ENCODE measurements around the gene TBK1.

TBK1 gene

DNA sequence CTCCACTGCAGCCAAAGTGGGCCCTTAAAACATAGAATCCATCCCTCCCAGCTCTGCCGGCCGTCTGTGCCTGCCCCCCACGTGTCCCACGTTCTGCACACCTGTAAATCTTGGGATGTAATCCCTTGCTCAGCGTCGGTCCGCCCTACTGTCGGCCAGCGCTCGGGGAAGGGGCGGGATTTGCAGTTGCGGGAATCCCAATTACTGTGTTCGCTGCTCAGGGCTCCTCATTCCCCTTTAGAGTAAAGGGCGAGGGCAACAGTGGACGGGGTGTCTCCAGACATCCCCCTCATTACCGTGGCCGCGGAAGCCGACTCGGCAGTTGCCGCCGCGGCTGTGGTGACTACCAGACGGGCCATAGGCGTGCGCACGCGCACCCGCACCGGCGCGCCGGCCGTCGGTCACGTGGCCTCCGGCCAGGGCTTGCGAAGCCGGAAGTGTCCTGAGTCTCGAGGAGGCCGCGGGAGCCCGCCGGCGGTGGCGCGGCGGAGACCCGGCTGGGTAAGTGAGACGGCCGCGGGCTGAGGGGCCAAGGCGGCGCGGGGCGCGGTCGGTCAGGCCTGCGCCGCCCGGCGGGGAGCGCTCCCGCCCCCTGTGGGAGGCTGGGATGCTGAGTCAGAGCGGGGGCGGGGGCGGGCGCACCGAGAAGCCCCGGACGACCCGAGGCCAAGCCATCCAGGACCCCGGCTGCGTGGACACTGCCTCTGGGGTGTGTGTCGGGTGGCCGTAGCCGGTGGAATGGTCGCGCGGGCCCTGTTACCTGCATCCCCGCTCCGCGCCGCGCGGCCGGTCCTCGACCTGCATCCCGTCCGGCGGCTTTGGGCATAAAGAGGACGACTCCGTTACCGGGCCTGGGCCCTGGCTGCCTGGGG is at the start of gene TBK1:
TBK1 (plus strand) TSS at position 434 of the 872 bp plus-strand sequence. CDS start 3,751 bp downstream, outside the sequence.
- peak; percentile 97 for DNase-seq

DNA sequence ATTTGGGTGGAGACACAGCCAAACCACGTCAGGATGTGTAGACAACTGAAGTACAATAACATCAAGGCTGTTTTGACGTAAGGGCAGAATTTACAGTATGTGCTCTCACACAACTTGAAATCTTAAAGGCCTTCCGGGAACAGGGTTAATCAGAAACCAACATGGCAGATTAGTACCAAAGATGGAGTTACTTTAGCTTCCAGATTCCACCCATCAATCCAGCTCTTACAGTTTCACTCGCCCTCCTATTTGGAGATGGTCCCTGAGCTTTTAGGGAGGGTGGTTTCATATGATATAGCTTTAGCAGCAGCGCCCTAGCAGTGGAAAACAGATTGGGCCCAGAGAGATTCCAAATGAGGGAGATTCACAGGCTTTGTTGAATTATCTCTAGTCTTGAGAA is 49.7 kb upstream of the TBK1 start:
- DNase-seq = no peak

DNA sequence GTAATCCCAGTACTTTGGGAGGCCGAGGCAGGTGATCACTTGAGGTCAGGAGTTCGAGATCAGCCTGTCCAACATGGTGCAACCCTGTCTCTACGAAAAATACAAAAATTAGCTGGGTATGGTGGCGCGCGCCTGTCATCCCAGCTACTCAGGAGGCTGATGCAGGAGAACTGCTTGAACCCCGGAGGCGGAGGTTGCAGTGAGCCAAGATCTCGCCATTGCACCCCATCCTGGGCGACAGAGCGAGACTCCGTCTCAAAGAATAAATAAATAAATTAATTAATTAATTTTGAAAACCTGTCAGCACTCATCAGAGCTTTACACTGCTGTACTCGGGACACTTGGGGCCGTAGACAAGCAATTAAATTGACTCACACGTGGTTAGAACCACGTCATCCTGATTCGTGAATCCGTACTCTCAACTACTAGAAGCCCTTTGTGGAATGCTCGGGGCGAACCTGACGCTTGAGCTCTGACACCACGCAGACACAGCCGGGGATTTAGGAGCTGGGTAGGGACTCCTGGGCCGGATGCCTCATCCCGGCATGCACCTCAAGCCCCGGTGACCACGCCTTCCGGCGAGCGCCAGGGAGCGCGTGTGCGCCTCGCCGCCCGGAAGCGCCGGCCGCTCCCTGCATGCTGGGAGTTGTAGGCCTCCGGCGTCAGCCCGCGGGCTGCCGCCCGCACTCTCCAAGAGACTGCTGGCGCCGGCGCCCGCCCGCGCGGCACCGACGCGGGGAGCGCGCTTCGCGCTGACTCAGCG is 48.0 kb upstream of the TBK1 start, which contains the start of gene XPOT:
XPOT (plus strand) TSS at position 686 of the 763 bp plus-strand sequence. CDS start 5,644 bp downstream, outside the sequence.
- peak; percentile 100 for DNase-seq

GRCh38 chr12:64404470-64405256 is 47.3 kb upstream of the TBK1 start:
- DNase-seq = peak; percentile 95

GRCh38 chr12:64407342-64408223 is 44.3 kb upstream of the TBK1 start:
- no peak for DNase-seq

DNA sequence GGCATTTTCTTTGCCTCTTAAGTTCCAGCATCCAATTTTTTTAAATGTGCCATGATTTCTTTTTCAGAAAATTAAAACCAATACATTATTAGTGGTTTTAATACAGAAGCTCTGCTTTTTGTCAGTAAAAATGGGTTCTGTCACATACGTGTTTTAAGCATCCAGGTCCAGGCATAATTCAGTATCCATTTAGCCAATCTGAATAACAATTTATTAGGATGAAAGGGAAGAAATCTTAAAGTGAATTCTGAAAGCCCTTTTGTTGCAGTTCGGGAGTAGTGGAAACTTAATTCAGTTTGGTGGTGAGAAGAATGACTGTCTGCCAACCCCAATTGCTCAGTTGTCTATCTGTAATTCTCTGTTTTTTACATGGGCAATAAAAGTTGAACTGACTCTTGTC is 40.5 kb upstream of the TBK1 start:
- no peak for DNase-seq

- DNase-seq = no peak
Observed at GRCh38 chr12:64412459-64412858, 39.5 kb upstream of the TBK1 start.

- DNase-seq = no peak
Observed at GRCh38 chr12:64413884-64414283, 38.0 kb upstream of the TBK1 start.

DNA sequence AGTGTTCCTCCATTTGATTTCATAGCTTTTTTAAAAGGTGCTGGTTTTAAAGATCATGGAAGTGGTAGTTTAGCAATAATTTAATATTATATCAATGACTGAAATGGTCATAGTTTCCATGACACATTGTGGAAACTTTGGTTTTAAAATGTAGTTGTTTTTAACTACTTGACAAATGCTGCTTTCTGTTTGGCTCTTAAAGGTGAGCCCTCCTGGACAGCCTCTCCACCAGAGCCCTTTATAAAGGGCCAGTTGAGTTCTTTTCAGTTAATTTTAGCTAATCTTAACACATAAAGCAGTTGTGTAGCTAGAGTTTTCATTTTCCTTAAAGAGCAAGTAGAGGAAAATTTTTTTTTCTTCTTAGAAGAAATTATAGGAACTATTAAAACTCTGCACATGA is 33.7 kb upstream of the TBK1 start:
- no peak for DNase-seq

GRCh38 chr12:64419696-64420095 is 32.2 kb upstream of the TBK1 start:
- no peak for DNase-seq

DNA sequence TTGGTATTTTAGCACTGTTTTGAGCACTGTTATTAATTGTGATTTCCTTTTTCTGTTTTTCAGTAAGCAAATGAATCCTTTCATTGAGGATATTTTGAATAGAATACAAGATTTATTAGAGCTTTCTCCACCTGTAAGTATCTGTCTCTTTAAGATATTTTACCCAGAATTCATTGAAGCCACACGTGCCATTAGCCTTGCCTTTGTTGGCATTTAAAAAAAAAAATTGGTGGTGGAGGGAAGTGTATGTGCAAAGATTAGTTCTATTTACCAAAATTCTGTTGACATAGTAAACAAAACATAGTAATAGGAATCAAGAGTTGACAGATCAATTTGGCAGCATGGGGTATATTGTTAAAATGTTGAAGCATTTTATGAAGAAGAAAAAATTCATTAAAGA is 23.9 kb upstream of the TBK1 start:
- DNase-seq = peak; percentile 62

DNA sequence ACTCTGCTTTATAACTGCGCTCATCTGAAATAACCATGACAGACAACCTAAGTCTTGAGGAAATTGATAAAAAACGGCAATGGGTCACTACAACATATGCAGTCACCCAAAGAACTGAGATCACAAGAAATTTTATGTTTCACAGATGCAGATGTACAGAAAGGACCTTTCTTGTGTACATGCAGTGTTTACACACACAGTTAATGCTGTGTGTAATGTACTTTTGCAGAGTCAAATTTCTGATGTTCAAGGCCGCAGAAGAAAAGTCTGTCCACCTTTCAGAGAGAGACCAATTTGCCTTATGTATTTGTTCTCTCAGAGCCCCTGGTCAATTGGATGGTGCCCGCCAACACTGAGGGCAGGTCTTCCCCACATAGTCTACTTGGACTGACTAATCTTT is 23.0 kb upstream of the TBK1 start:
- DNase-seq = no peak

GRCh38 chr12:64430886-64431285 is 21.0 kb upstream of the TBK1 start:
- no peak for DNase-seq

DNA sequence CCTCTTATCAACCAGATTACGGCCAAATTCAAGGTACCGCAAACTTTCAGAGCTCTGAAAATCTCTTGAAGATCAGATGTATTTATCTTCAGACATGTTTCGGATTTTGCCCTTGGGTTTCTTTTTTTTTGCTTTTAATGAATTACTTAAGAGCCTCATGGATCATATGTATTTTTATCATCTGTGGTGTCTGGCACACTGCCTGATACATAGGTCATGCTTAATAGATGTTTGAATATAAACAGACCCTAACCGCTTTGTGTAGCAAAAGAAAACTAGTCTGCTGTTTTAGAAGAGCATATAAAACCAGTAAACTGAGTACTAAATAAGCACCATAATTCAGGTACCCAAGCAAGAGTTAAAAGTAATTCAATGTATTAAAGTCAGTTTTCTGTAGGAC is 20.1 kb upstream of the TBK1 start:
- no peak for DNase-seq

DNA sequence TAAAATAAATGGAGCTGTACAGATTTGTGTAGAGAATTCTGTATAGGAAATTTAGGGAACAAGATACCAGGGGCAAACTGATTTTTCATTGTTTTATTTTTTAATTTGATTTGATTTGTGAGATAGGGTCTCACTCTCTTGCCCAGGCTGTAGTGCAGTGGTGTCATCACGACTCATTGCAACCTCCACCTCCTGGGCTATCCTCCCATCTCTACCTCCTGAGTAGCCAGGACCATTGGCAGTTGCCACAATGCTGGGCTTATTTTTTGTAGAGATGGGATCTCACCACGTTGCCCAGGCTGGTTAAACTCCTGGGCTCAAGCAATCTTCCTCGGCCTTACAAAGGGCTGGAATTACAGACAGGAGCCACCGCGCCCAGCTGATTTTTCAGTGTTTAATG is 18.0 kb upstream of the TBK1 start:
- no peak for DNase-seq

GRCh38 chr12:64440100-64440499 is 11.8 kb upstream of the TBK1 start:
- DNase-seq = no peak

DNA sequence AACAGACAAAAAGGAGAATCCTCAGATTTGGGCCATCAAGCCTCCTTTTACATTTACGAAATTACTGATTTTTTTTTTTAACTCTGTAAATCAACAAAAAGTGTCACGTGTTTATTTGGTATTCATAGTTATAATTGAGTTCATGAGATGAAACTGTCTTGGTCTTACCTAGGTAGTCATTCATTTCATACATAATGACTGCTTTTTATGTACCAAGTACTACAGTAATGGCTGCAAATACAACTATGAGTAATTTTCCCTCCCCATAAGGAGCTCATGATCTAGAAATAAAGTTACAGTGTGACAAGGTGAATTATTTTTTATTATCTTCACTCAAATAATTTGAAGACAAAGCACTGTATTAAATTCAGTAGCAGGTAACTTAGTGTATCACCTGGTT is 6.4 kb upstream of the TBK1 start:
- DNase-seq = no peak

- no peak for DNase-seq
Observed at GRCh38 chr12:64446295-64446694, 5.6 kb upstream of the TBK1 start.

GRCh38 chr12:64450057-64450640 is 1.8 kb upstream of the TBK1 start:
- DNase-seq = peak; percentile 68

DNA sequence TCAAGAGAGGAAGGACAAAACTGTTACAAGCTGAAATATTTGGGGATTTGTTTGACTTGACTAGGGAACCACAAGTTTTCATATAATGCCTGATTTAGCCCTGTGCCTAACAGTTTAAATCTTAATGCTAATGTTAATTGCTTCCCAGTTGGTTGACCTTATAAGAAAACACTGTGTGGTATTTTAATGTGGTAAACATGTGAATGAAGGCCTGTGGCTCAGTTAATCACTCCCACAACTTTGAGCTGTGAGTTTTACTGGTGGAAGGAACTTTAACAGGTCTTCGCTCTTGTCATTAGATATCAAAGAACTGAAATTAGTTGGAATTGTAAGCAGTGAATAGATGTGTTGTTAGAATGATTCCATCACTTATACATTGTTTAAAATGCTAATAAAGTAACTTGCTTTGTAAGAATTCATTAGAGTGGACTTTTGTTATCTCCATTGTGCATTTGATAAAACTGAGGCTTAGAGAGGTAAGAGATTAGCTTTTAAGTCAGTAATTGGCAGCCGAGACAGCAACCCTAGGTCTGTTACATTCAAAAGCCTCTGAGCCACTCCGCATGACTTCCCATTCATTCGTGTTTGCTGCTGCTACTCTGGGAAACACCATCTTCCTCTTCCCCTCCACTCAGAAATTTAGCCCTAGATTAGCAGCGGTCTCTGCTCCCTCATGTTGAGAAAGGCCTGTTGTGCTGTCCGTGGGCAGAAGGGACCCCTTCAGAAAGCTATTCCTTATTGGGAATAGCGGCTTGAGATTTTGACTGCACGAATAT is 1.0 kb upstream of the TBK1 start:
- peak; percentile 71 for DNase-seq
